AG09319 (cell line): Measurements from ENCODE around the gene ZNF362.
A peak's percentile ranks its signal among the peaks of the same experiment; 100 is the strongest.

Source experiments
- DNase-seq: peaks from one replicate; pipeline ENCODE4 v3.0.0-alpha.2; 2010; ENCODE audit warnings: low read depth; ENCODE audit errors: extremely low read depth
- CTCF ChIP-seq: IDR thresholded peaks from 2 replicates; pipeline ENCODE4 v1.5.1; 2011; ENCODE audit warnings: low read depth, mild to moderate bottlenecking, inconsistent platforms, low read length, moderate library complexity

The ZNF362 gene

DNA sequence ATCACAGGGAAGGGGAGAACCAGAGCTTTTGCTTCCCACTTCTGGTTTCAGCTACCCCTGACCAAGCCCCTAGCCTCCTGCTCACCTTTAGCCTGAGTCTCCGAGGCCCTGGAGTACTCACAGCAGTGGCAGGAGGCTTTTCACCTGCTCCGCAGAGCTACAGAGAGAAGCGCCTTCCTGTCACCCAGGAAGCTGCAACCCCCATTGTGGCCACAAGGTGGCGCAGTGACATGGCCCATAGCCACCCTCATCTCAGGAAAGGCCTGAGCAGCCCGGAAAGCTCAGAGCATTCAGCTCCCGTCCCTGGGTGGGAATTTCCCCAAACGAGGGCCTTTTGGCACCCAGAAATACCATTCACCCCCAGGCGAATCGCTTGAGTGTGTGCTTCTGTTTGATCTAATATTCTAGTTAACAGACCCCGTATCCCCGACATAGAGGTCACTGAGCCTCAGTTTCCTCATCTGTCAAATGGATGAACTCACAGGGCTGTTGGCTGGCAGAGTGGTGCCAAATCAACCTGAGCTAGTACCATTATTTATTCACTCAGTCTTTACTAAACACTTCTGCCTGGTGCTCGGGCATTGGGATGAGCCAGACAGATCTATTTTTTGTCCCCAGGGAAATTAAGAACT, 39.3 kb downstream of the ZNF362 start:
- peak; percentile 93 for TF ChIP-seq CTCF
- DNase-seq: peak; percentile 44

GRCh38 chr1:33296082-33296458, 39.8 kb downstream of the ZNF362 start:
- TF ChIP-seq CTCF: no peak
- no peak for DNase-seq

DNA sequence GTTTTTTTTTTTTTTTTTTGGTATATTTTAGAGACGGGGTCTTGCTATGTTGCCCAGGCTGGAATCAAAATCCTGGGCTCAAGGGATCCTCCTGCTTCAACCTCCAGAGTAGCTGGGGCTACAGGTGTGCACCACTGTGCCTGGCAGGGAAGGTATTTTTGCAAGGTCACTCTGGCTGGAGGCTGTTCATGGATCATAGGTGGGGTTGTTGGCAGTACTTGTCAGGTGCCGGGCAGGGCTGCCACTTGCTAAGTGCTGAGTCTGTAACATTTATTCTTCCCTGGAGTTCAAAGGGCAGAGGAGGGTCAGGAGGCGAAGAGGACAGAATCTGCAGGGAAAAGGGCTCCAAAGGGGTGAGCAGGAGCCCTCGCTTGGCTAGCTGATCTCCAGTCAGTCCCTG, 40.5 kb downstream of the ZNF362 start:
- TF ChIP-seq CTCF: no peak
- DNase-seq: no peak

DNA sequence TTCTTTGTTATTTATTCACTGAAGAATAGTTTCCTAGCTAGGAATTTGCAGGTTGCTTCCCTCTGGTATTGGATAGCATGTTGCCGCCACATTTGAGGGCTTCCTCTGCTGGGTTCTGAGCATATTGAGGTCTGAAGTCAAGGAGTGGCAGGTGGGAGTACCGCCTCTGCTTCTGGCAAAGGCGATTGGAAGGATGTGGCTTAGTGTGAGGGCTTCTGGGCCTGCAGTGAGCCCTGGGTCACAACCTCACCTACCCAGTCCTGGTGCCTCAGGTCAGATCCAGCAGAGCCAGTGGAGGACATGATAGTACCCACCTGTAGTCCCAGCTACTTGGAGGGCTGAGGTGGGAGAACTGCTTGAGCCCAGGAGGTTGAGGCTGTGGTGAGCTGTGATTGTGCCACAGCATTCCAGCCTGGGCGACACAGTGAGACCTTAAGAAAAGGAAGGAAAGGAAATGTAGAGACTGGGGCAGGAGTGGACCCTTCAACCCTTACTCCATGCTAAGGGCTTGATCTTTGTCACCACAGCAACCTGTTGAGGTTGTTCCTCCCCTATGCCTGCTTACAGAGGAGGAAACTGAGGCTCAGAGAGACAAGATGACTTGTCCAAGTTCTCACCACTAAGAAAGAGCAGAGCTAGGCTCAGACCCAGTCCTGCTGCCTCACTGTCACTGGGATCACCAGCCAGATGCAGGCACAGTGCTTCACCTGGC, 41.8 kb downstream of the ZNF362 start:
- no peak for DNase-seq
- TF ChIP-seq CTCF: no peak

GRCh38 chr1:33298623-33299277, 42.5 kb downstream of the ZNF362 start:
- DNase-seq: peak; percentile 27
- TF ChIP-seq CTCF: peak; percentile 96

- DNase-seq: no peak
- no peak for TF ChIP-seq CTCF
These were observed 43.3 kb downstream of the ZNF362 start for GRCh38 chr1:33299461-33300155.
